CD14-positive monocyte (primary cell): Measurements from ENCODE around the gene IL23R. TPM values are rescaled to one million over a fixed set of nuclear protein-coding genes. Genes with fewer than 3 reads are reported as not detected.
A peak's percentile ranks its signal among the peaks of the same experiment; 100 is the strongest.

Experiments
- DNase-seq, 3 donors: peaks; one replicate each; pipeline ENCODE4 v3.0.0-alpha.2; 2011 to 2022
- H2AFZ ChIP-seq: 2 replicates; pipeline ENCODE4 v1.6.0; 2012; ENCODE audit warnings: mild to moderate bottlenecking, low read depth, low read length, inconsistent platforms; ENCODE audit not compliant: insufficient read depth, poor library complexity, severe bottlenecking
- H3K27ac ChIP-seq, 2 donors: 1 replicate in 1 of 2; 2 replicates in 1 of 2; pipeline ENCODE4 v1.5.1; 2012 to 2013; ENCODE audit warnings: low read length in 2 of 2, control low read depth in 1 of 2, inconsistent platforms in 1 of 2, low read depth in 1 of 2, mild to moderate bottlenecking in 1 of 2
- H3K27me3 ChIP-seq, 2 donors: one replicate each; pipeline versions ENCODE4 v1.6.0 to v1.6.1; 2011 to 2013; ENCODE audit warnings: low read length in 2 of 2; ENCODE audit not compliant: control insufficient read depth in 2 of 2, insufficient read depth in 2 of 2
- H3K36me3 ChIP-seq, 2 donors: replicated peaks in 1 of 2; 1 replicate in 1 of 2; 2 replicates in 1 of 2; pipeline versions ENCODE4 v1.5.1 to v1.6.1; 2012 to 2013; ENCODE audit warnings: low read length in 2 of 2, control low read depth in 1 of 2, inconsistent platforms in 1 of 2, mild to moderate bottlenecking in 1 of 2; ENCODE audit not compliant: insufficient read depth in 2 of 2, control insufficient read depth in 1 of 2
- H3K4me1 ChIP-seq, 2 donors: 1 replicate in 1 of 2; 2 replicates in 1 of 2; pipeline versions ENCODE4 v1.5.1 to v1.6.1; 2012 to 2013; ENCODE audit warnings: low read length in 2 of 2, control low read depth in 1 of 2, inconsistent platforms in 1 of 2, mild to moderate bottlenecking in 1 of 2, moderate library complexity in 1 of 2; ENCODE audit not compliant: insufficient read depth in 2 of 2, control insufficient read depth in 1 of 2
- H3K4me2 ChIP-seq: replicated peaks from 2 replicates; pipeline ENCODE3; 2012; ENCODE audit warnings: low read length, moderate library complexity, mild to moderate bottlenecking; ENCODE audit not compliant: poor library complexity, severe bottlenecking; ENCODE audit errors: extremely low read depth
- H3K4me3 ChIP-seq, 3 experiments: fragments of 200-600 bp in 1 of 3; sonication (generic) in 1 of 3; replicated peaks in 1 of 3; 1 replicate in 2 of 3; 2 replicates in 1 of 3; pipeline ENCODE4 v1.5.1; 2011 to 2013; ENCODE audit warnings: low read length in 3 of 3, mild to moderate bottlenecking in 3 of 3, control low read depth in 2 of 3, low read depth in 2 of 3, inconsistent platforms in 1 of 3, moderate library complexity in 1 of 3
- H3K79me2 ChIP-seq: 2 replicates; pipeline ENCODE4 v1.6.0; 2012; ENCODE audit warnings: mild to moderate bottlenecking, control low read depth, inconsistent platforms, low read length, moderate library complexity; ENCODE audit not compliant: insufficient read depth
- H3K9ac ChIP-seq: 2 replicates; pipeline ENCODE4 v1.6.0; 2017; ENCODE audit warnings: low read length, mild to moderate bottlenecking; ENCODE audit not compliant: insufficient read depth, poor library complexity, severe bottlenecking
- H3K9me3 ChIP-seq, 2 donors: replicated peaks in 1 of 2; 1 replicate in 1 of 2; 2 replicates in 1 of 2; pipeline versions ENCODE4 v1.5.1 to v1.6.1; 2012 to 2013; ENCODE audit warnings: low read length in 2 of 2, control low read depth in 1 of 2; ENCODE audit not compliant: control insufficient read depth in 1 of 2, insufficient read depth in 1 of 2
- H4K20me1 ChIP-seq: 2 replicates; pipeline ENCODE4 v1.6.0; 2012; ENCODE audit warnings: mild to moderate bottlenecking, low read length, control low read depth, moderate library complexity; ENCODE audit not compliant: insufficient read depth
- H3K27ac Mint-ChIP-seq, 7 donors: one replicate each; pipeline ENCODE4 v1.8.0; 2020; ENCODE audit warnings: mild to moderate bottlenecking in 7 of 7, mixed read lengths in 7 of 7, moderate library complexity in 6 of 7, inconsistent platforms in 2 of 7
- H3K27me3 Mint-ChIP-seq, 3 donors: one replicate each; pipeline ENCODE4 v1.8.0; 2021 to 2022; ENCODE audit warnings: low read depth in 3 of 3, mild to moderate bottlenecking in 3 of 3, mixed read lengths in 3 of 3, moderate library complexity in 3 of 3, inconsistent platforms in 1 of 3
- H3K36me3 Mint-ChIP-seq, 2 donors: one replicate each; pipeline ENCODE4 v1.8.0; 2020; ENCODE audit warnings: mixed read lengths in 2 of 2, inconsistent platforms in 1 of 2, mild to moderate bottlenecking in 1 of 2
- H3K4me1 Mint-ChIP-seq: one replicate; pipeline ENCODE4 v1.8.0; 2020; ENCODE audit warnings: mild to moderate bottlenecking, mixed read lengths
- H3K4me3 Mint-ChIP-seq, 2 donors: one replicate each; pipeline ENCODE4 v1.8.0; 2020; ENCODE audit warnings: mild to moderate bottlenecking in 2 of 2, mixed read lengths in 2 of 2, moderate library complexity in 1 of 2
- H3K9me3 Mint-ChIP-seq, 7 donors: one replicate each; pipeline ENCODE4 v1.8.0; 2020 to 2022; ENCODE audit warnings: mixed read lengths in 7 of 7, mild to moderate bottlenecking in 6 of 7, moderate library complexity in 6 of 7, inconsistent platforms in 2 of 7
- CTCF ChIP-seq: fragments of 200-600 bp; IDR thresholded peaks from one replicate; pipeline ENCODE4 v1.8.0; 2022; ENCODE audit warnings: antibody characterized with exemption, mild to moderate bottlenecking
- WGBS: methylation state at CpG from one replicate; pipeline ENCODE4 v1.1.5; 2013; ENCODE audit warnings: missing lambda C conversion rate; ENCODE audit not compliant: insufficient coverage; 5-methylcytosine and 5-hydroxymethylcytosine counted together
- intact Hi-C, 2 donors: fragments of 100-400 bp; cut with micrococcal nuclease; formaldehyde crosslinking; loops; one replicate each; pipeline versions ENCODE4 v1.15.0 to v1.15.1; 2023
- polyA plus RNA-seq, 3 donors: library from polyadenylated mRNA; depleted of rRNA in 1 of 3; unstranded in 2 of 3; stranded (reverse) in 1 of 3; fragments of 300-500 nt in 2 of 3; fragments of >200 nt in 1 of 3; fragmentation: Illumina TruSeq in 2 of 3; gene quantifications; 1 replicate in 2 of 3; 2 replicates in 1 of 3; pipeline ENCODE4 v1.2.3, GENCODE V29; 2012 to 2021

Gene IL23R
- polyA plus RNA-seq, 3 donors = not detected

GRCh38 chr1:67133177-67133576 is 33.1 kb upstream of the IL23R start:
- no peaks in the 10 kb centered on the region for H3K27me3 ChIP-seq
- Mint-ChIP-seq H3K4me1 (peaks cover 9% of the 10 kb centered on the region), H3K27me3 (peaks cover 0 to 5% (median 4%) of the 10 kb centered on the region in 3 donors), H3K9me3 (peaks cover 0 to 2% (median 0%) of the 10 kb centered on the region in 7 donors), H3K27ac (no peak overlapping the region), H3K36me3 (no peaks in the 10 kb centered on the region), H3K4me3 (no peak overlapping the region)
- peaks cover 7 to 9% of the 10 kb centered on the region in 2 donors for H3K4me1 ChIP-seq
- H3K9ac ChIP-seq = no peak overlapping the region
- intact Hi-C loops = no loop called here
- no peaks in the 10 kb centered on the region for H4K20me1 ChIP-seq
- no peaks in the 10 kb centered on the region for H3K9me3 ChIP-seq
- TF ChIP-seq CTCF = no peak
- no peak overlapping the region for H3K4me2 ChIP-seq
- H2AFZ ChIP-seq = no peak overlapping the region
- DNase-seq = no peak
- no peak overlapping the region for H3K27ac ChIP-seq
- WGBS = 100% methylated on average over 1 of the region's 2 CpGs
- H3K36me3 ChIP-seq = no peaks in the 10 kb centered on the region
- no peak overlapping the region for H3K4me3 ChIP-seq
- H3K79me2 ChIP-seq = no peaks in the 10 kb centered on the region

GRCh38 chr1:67134695-67135094 is 31.6 kb upstream of the IL23R start, which contains the start of gene C1orf141:
C1orf141 (minus strand) TSS chr1:67134970; CDS start chr1:67127240, 7,730 bp downstream.
- H3K27ac ChIP-seq = no peak within 1 kb of the TSS
- H3K9me3 Mint-ChIP-seq = peaks cover 0 to 2% (median 0%) of the 10 kb centered on the region in 7 donors
- no peaks in the 10 kb centered on the region for H3K36me3 Mint-ChIP-seq
- no peak for DNase-seq
- no peaks in the 10 kb centered on the region for H3K79me2 ChIP-seq
- H3K4me2 ChIP-seq = peak within 1 kb of the TSS; percentile 78
- peak within 1 kb of the TSS; percentile 75 for H2AFZ ChIP-seq
- H3K9ac ChIP-seq = peak within 1 kb of the TSS; percentile 53
- no peak within 1 kb of the TSS for H3K27ac Mint-ChIP-seq
- peak within 1 kb of the TSS in 2 of 3 experiments; percentile 17 to 69 for H3K4me3 ChIP-seq
- intact Hi-C loops = no loop called here
- TF ChIP-seq CTCF = no peak
- peaks cover 0 to 4% (median 2%) of the 10 kb centered on the region in 3 donors for H3K27me3 Mint-ChIP-seq
- H4K20me1 ChIP-seq = no peaks in the 10 kb centered on the region
- no peaks in the 10 kb centered on the region for H3K36me3 ChIP-seq
- 7% methylated on average over 22 of the region's 28 CpGs for WGBS
- H3K27me3 ChIP-seq = no peaks in the 10 kb centered on the region
- H3K4me3 Mint-ChIP-seq = peak within 1 kb of the TSS; percentile 69 to 85
- H3K4me1 ChIP-seq = peaks cover 7 to 9% of the 10 kb centered on the region in 2 donors
- peaks cover 9% of the 10 kb centered on the region for H3K4me1 Mint-ChIP-seq
- no peaks in the 10 kb centered on the region for H3K9me3 ChIP-seq
